Prostate gland (tissue), 2 donors: ENCODE results near the gene ABI3BP.

Experiments
- CTCF ChIP-seq, 4 experiments: fragments of 200-600 bp in 2 of 4; fragments of 450-650 bp in 2 of 4; sonication (generic) in 2 of 4; IDR thresholded peaks; 1 replicate in 3 of 4; 2 replicates in 1 of 4; pipeline ENCODE4 v1.5.1; 2016 to 2019; ENCODE audit warnings: antibody characterized with exemption in 4 of 4, mild to moderate bottlenecking in 2 of 4, moderate library complexity in 2 of 4
- POLR2A ChIP-seq: fragments of 450-650 bp; IDR thresholded peaks from one replicate; pipeline ENCODE4 v1.6.1; 2016; ENCODE audit warnings: antibody characterized with exemption, mild to moderate bottlenecking
- POLR2AphosphoS5 ChIP-seq: sonication (generic); formaldehyde crosslinking; IDR thresholded peaks from one replicate; pipeline ENCODE4 v1.6.1; 2017; ENCODE audit warnings: antibody characterized with exemption

GRCh38 chr3:101017017-101017416, 23.8 kb upstream of the ABI3BP start:
- TF ChIP-seq POLR2A (no peak), POLR2AphosphoS5 (no peak), CTCF (IDR thresholded peaks at IDR 0.05) (no peak)
